ENCODE data around the gene GABARAP. TPM values are rescaled to one million over a fixed set of nuclear protein-coding genes. Genes with fewer than 3 reads are reported as not detected.

GABARAP gene
- total RNA-seq, 4 donors from 2014 or later = 402 to 515 (median 456) TPM

GRCh38 chr17:7281953-7282751 lies 39.9 kb upstream of the GABARAP start:
- no peak for DNase-seq (ENCODE audit: low spot score in 2 of 2)
- H3K27ac ChIP-seq = peak overlapping the region in 3 of 4 donors; percentile 21 to 86 (median 67)

GRCh38 chr17:7281074-7281952 lies 39.1 kb upstream of the GABARAP start, which contains the start of gene SLC2A4:
TSS of gene SLC2A4 (plus strand) at chr17:7281718. CDS start at chr17:7281935, 217 bp downstream.
- Histone ChIP-seq H3K27me3 (peaks cover 0 to 20% of the 10 kb centered on the region in 2 donors), H3K27ac (peak within 1 kb of the TSS; percentile 21 to 86 (median 73)), H3K4me3 (peak within 1 kb of the TSS; percentile 5 to 59 (median 26)), H3K36me3 (no peaks in the 10 kb centered on the region), H3K4me1 (peaks cover 0 to 27% (median 13%) of the 10 kb centered on the region in 4 donors), H3K9me3 (no peaks in the 10 kb centered on the region)
- peak; percentile 87 to 95 for DNase-seq (ENCODE audit: low spot score in 2 of 2)
- WGBS, 2 donors = 1% methylated on average over 25 to 45 of the region's 71 CpGs
- no peak for TF ChIP-seq CTCF (IDR thresholded peaks at IDR 0.05)
- TF ChIP-seq POLR2A (IDR thresholded peaks at IDR 0.05) = peak in 1 of 2 donors; percentile 12
- TF ChIP-seq EP300 (IDR thresholded peaks at IDR 0.05) = peak; percentile 51 to 70

More at GRCh38 chr17:7281953-7282751, 39.9 kb upstream of the GABARAP start:
- H3K4me3 ChIP-seq = peak overlapping the region; percentile 5 to 59 (median 26)
- peaks cover 0 to 27% of the 10 kb centered on the region in 2 donors for H3K27me3 ChIP-seq
- H3K9me3 ChIP-seq = no peaks in the 10 kb centered on the region
- WGBS, 2 donors = 1 to 2% methylated on average over 30 to 42 of the region's 43 CpGs
- TF ChIP-seq EP300 (IDR thresholded peaks at IDR 0.05) (no peak), CTCF (IDR thresholded peaks at IDR 0.05) (no peak), POLR2A (IDR thresholded peaks at IDR 0.05) (no peak)
- H3K36me3 ChIP-seq = no peaks in the 10 kb centered on the region
- peaks cover 0 to 27% (median 13%) of the 10 kb centered on the region in 4 donors for H3K4me1 ChIP-seq

GRCh38 chr17:7280519-7281073 lies 38.3 kb upstream of the GABARAP start:
- Histone ChIP-seq H3K27me3 (peaks cover 0 to 18% of the 10 kb centered on the region in 2 donors), H3K36me3 (no peaks in the 10 kb centered on the region), H3K4me1 (peaks cover 0 to 27% (median 13%) of the 10 kb centered on the region in 4 donors), H3K4me3 (peak overlapping the region; percentile 5 to 59 (median 26)), H3K27ac (peak overlapping the region; percentile 21 to 86 (median 73)), H3K9me3 (no peaks in the 10 kb centered on the region)
- 1% methylated on average over 25 to 26 of the region's 29 CpGs for WGBS, 2 donors
- peak; percentile 70 to 72 for DNase-seq (ENCODE audit: low spot score in 2 of 2)
- TF ChIP-seq POLR2A (IDR thresholded peaks at IDR 0.05) (no peak), CTCF (IDR thresholded peaks at IDR 0.05) (peak; percentile 91 to 97 (median 95)), EP300 (IDR thresholded peaks at IDR 0.05) (peak in 1 of 2 donors; percentile 38)

GRCh38 chr17:7279448-7279847 lies 37.2 kb upstream of the GABARAP start:
- Histone ChIP-seq H3K9me3 (no peaks in the 10 kb centered on the region), H3K4me1 (peaks cover 0 to 27% (median 13%) of the 10 kb centered on the region in 4 donors), H3K4me3 (no peak overlapping the region), H3K36me3 (no peaks in the 10 kb centered on the region), H3K27ac (peak overlapping the region in 1 of 4 donors; percentile 5), H3K27me3 (peaks cover 0 to 18% of the 10 kb centered on the region in 2 donors)
- TF ChIP-seq EP300 (IDR thresholded peaks at IDR 0.05) = no peak
- TF ChIP-seq CTCF (IDR thresholded peaks at IDR 0.05) = no peak
- no peak for TF ChIP-seq POLR2A (IDR thresholded peaks at IDR 0.05)
- DNase-seq (ENCODE audit: low spot score in 2 of 2) = no peak
- WGBS, 2 donors = 82 to 87% methylated on average over 8 of the region's 8 CpGs
